ENCODE measurements around the gene ALKBH8. TPM values are rescaled to one million over a fixed set of nuclear protein-coding genes. Genes with fewer than 3 reads are reported as not detected.

The ALKBH8 gene
- total and polyA plus RNA-seq, 2 of the 4 experiments (the other 2 are of a cell fraction) = 3.0 to 6.6 TPM

DNA sequence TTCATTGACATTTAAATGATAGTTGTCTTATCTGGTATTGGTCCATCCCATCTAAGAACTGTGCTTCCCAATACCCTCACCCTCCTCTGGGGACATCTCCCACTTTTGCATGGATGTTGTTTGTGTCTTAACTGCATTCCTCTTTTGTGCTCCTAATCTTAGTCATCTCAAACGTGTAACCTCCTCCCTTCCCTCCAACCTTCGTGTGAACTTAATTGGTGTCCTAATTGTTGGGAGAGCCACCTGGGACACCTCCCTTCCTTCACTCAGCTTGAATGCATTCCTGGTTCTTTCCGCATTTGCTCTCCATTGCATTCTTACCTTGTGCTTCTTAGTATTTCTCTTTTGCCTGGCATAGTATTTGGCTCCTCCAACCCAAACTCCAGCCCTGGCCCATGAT lies 15.6 kb upstream of the ALKBH8 start:
- Histone ChIP-seq H3K27ac (ENCODE audit: insufficient read depth, low read length) (no peak overlapping the region), H3K36me3 (ENCODE audit: control insufficient read depth, insufficient read depth, low read length) (no peaks in the 10 kb centered on the region), H2BK120ac (ENCODE audit: low read depth, low read length) (no peak overlapping the region), H2BK20ac (ENCODE audit: low read depth, low read length) (no peak overlapping the region), H3K9me3 (ENCODE audit: control insufficient read depth, insufficient read depth, low read length) (no peaks in the 10 kb centered on the region), H3K27me3 (ENCODE audit: control insufficient read depth, insufficient read depth, low read length) (no peaks in the 10 kb centered on the region), H2AK5ac (ENCODE audit: low read depth, low read length) (no peak overlapping the region), H4K91ac (ENCODE audit: insufficient read depth, low read depth, low read length) (no peak overlapping the region), H2AK9ac (replicated peaks; ENCODE audit: low read depth, low read length, poor library complexity) (no peak overlapping the region), H2AFZ (replicated peaks; ENCODE audit: low read length, poor library complexity) (no peak overlapping the region), H3K23ac (ENCODE audit: low read depth, low read length) (no peak overlapping the region), H2BK5ac (ENCODE audit: low read depth, low read length, poor library complexity, severe bottlenecking) (no peak overlapping the region), H4K5ac (ENCODE audit: low read depth, low read length) (no peak overlapping the region), H3K18ac (ENCODE audit: low read depth, low read length) (no peak overlapping the region), H4K20me1 (ENCODE audit: insufficient read depth, low read length) (no peaks in the 10 kb centered on the region), H3K56ac (ENCODE audit: extremely low read depth, insufficient read depth, low read length) (no peak overlapping the region), H3K4me1 (ENCODE audit: control insufficient read depth, insufficient read depth, low read length) (no peaks in the 10 kb centered on the region), H3K79me1 (ENCODE audit: low read depth in 1 of 2, low read length in 2 of 2) (no peaks in the 10 kb centered on the region), H3K4me3 (ENCODE audit: insufficient read depth, low read depth, low read length) (no peak overlapping the region), H3K14ac (replicated peaks; ENCODE audit: low read depth, low read length) (no peak overlapping the region), H3K4me2 (ENCODE audit: low read depth, low read length) (no peak overlapping the region), H3K9ac (ENCODE audit: low read depth, low read length) (no peak overlapping the region), H2BK15ac (ENCODE audit: low read depth, low read length) (no peak overlapping the region), H4K8ac (ENCODE audit: low read depth in 2 of 2, low read length in 2 of 2) (no peak overlapping the region), H3K9me1 (ENCODE audit: insufficient read depth, low read length) (no peaks in the 10 kb centered on the region), H3K4ac (ENCODE audit: low read depth, low read length) (no peak overlapping the region)
- WGBS, 2 experiments (ENCODE audit: extremely low coverage in 2 of 2, insufficient read length in 1 of 2) = no CpG with 5 or more reads among the region's 3 CpGs
- DNase-seq (no peak), ATAC-seq (ENCODE audit: low read depth) (no peak)
- in situ Hi-C loops (cut with MboI; ENCODE audit: low sequenced_read_pairs) = loop anchor here (25.0 kb wide), 1 partner anchor 1081 kb away; the partner anchor contains the start of gene DDX10
- ChIA-PET CTCF (no interaction called here), POLR2A (ENCODE audit: unreplicated experiment) (no interaction called here)
- TF ChIP-seq BHLHE40 (IDR thresholded peaks at IDR 0.05; ENCODE audit: low read depth, low read length) (no peak), MAFK (IDR thresholded peaks at IDR 0.05; ENCODE audit: low read depth, low read length) (no peak), RAD21 (IDR thresholded peaks at IDR 0.05; ENCODE audit: low read length) (no peak), NFE2L2 (IDR thresholded peaks at IDR 0.05; ENCODE audit: low read depth, low read length) (no peak), MXI1 (IDR thresholded peaks at IDR 0.05; ENCODE audit: borderline replicate concordance, low read depth, low read length) (no peak), POLR2A (IDR thresholded peaks at IDR 0.05; ENCODE audit: low read depth, low read length) (no peak), RFX5 (IDR thresholded peaks at IDR 0.05; ENCODE audit: low read depth, low read length) (no peak), RCOR1 (IDR thresholded peaks at IDR 0.05; ENCODE audit: insufficient replicate concordance, low read length) (no peak), CEBPB (IDR thresholded peaks at IDR 0.05; ENCODE audit: low read depth, low read length) (no peak), FOS (IDR thresholded peaks at IDR 0.05; ENCODE audit: low read depth, low read length) (no peak), SMC3 (IDR thresholded peaks at IDR 0.05; ENCODE audit: low read depth, low read length) (no peak), MAZ (IDR thresholded peaks at IDR 0.05; ENCODE audit: borderline replicate concordance, low read depth, low read length) (no peak)
- TF ChIP-seq, protein P1, sequence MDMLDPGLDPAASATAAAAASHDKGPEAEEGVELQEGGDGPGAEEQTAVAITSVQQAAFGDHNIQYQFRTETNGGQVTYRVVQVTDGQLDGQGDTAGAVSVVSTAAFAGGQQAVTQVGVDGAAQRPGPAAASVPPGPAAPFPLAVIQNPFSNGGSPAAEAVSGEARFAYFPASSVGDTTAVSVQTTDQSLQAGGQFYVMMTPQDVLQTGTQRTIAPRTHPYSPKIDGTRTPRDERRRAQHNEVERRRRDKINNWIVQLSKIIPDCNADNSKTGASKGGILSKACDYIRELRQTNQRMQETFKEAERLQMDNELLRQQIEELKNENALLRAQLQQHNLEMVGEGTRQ (IDR thresholded peaks at IDR 0.05; ENCODE audit: low read depth, low read length) = no peak
- TF ChIP-seq, protein P2, sequence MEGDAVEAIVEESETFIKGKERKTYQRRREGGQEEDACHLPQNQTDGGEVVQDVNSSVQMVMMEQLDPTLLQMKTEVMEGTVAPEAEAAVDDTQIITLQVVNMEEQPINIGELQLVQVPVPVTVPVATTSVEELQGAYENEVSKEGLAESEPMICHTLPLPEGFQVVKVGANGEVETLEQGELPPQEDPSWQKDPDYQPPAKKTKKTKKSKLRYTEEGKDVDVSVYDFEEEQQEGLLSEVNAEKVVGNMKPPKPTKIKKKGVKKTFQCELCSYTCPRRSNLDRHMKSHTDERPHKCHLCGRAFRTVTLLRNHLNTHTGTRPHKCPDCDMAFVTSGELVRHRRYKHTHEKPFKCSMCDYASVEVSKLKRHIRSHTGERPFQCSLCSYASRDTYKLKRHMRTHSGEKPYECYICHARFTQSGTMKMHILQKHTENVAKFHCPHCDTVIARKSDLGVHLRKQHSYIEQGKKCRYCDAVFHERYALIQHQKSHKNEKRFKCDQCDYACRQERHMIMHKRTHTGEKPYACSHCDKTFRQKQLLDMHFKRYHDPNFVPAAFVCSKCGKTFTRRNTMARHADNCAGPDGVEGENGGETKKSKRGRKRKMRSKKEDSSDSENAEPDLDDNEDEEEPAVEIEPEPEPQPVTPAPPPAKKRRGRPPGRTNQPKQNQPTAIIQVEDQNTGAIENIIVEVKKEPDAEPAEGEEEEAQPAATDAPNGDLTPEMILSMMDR (conservative IDR thresholded peaks at IDR 0.05; ENCODE audit: low read depth, low read length) = no peak
- dilution Hi-C loops (cut with HindIII; ENCODE audit: low sequenced_read_pairs, unreplicated experiment) = no loop called here
- intact Hi-C loops (cut with micrococcal nuclease) = no loop called here
- no TSS peak for BruUV-seq (replicated peaks)
